K562 treated with DMSO at 1 percent for 12 hours (cell line): Measurements from ENCODE around the gene LIM2. TPM values are rescaled to one million over a fixed set of nuclear protein-coding genes. Genes with fewer than 3 reads are reported as not detected.

Source experiments
- total RNA-seq: library from RNA; unstranded; fragments of 300-600 nt; gene quantifications from 2 replicates; pipeline ENCODE4 v1.2.3, GENCODE V29; 2022; ENCODE audit not compliant: insufficient read depth

LIM2 gene
- not detected in 2 replicates for total RNA-seq

DNA sequence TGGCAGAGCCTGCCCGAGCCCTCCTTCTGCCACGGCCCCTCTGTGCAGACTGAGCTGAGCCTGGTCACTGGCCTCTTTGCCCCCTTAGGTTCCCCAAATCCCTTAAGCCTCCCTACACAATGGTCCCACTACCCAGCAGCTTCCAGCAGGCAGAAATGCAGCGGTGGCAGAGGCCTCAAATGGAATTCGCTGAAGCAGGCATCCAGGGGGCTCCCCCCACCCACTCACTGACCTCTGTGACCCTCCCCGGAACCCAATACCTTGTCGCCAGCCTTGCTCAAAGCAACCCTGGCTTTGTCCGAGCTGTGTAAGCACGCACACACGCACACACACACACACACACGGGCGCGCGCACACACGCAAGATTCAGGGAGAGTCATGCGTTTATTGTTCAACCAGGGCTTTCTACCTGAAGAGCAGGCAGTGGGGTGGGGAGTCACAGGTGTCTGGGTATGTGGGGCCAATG lies at the start of gene LIM2:
LIM2 (minus strand) TSS at position 51 of the 466 bp plus-strand sequence. CDS start 531 bp downstream, outside the sequence.

GRCh38 chr19:51417107-51417809 lies 29.5 kb upstream of the LIM2 start, which contains the start of gene SIGLEC10:
Gene SIGLEC10 (minus strand): TSS chr19:51417642. CDS start chr19:51417581, 61 bp downstream.

GRCh38 chr19:51372649-51373504 lies 14.9 kb downstream of the LIM2 start, which contains the start of gene NKG7:
Gene NKG7 (minus strand): TSS chr19:51372654. CDS start chr19:51372535, 119 bp downstream.

DNA sequence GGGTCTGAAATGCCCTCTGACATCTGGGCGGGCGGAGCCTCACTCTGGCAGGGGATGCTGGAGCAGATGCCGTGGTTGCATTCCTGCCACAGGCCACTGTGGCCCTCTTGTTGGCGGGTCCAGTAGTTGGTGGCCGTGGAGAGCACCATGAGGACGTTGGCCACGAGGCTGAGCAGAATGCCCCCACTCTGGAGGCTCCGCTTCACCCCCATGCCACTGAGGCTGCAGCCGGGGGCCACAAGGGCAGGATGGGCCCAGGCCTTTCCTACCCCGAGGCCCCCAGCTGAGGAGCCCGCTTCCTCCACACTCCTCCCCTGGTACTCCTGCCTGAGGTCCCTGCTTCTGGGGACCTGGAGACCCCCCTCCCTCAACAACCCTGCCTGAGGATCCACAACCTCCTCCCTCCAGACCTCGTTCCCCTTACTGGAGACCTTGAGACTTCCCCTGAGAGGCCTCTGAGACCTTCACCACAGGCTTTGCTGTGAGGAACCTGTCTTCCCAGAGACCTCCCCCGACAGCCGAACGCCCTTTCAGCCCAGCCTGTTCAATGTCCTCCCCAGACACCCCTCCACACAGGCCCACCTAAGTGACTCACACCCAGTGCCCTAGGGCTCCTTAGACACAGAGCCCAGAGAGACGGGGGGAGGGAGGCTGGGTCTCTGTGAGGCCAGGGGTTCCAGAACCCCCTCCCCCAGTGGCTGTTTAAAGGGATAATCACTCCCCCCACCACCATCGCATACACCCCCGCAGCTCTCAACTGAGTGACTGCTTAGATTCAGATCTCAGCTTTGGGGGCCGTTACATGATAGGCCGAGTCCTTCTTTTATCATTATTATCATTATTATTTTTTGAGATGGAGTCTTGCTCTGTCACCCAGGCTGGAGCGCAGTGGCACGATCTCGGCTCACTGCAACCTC lies 19.1 kb downstream of the LIM2 start, which contains the start of gene CLDND2:
CLDND2 (minus strand) TSS at position 638 of the 917 bp plus-strand sequence; CDS start at position 212, 426 bp downstream.

DNA sequence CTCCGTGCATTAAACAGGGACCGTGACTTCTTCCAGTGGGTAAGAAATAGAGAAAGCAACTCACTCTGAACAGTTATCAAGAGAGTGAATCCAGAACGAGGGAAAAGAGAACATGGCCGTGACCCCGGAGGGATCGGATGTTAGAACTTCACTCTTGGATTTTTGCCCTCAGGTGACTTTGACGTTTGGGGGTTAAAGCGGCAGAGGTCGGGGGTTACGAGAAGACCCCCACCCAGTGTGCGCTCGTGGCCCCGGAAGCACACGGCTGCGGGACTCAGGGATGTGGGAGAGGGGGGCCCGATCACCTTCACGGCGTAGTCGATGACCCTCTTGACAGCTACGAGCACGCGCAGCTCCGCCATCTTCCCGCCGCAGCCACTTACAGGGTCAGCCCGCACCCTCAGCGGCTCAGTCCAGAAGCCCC lies 21.8 kb downstream of the LIM2 start, which contains the start of gene ETFB:
ETFB (minus strand) TSS at position 424 of the 424 bp plus-strand sequence; CDS start at position 362, 62 bp downstream.

GRCh38 chr19:51341976-51342580 lies 45.7 kb downstream of the LIM2 start, which contains the start of gene VSIG10L:
Gene VSIG10L (minus strand): TSS chr19:51342139. CDS start chr19:51342124, 15 bp downstream.

Other genes with a start within 250 kb of the LIM2 start
- gene SIGLEC7, start 245.7 kb downstream of the LIM2 start, total RNA-seq, result not detected in 2 replicates
- 69.7 and 75.9 TPM in 2 replicates for gene CD33, start 162.9 kb downstream of the LIM2 start, total RNA-seq
- gene SIGLECL1, start 136.9 kb downstream of the LIM2 start, total RNA-seq, result not detected in 2 replicates
- not detected in 2 replicates for gene IGLON5, start 76.3 kb downstream of the LIM2 start, total RNA-seq
- 3.1 and 9.2 TPM in 2 replicates for gene VSIG10L, start 45.8 kb downstream of the LIM2 start, total RNA-seq
- 205 and 275 TPM in 2 replicates for gene ETFB, start 21.6 kb downstream of the LIM2 start, total RNA-seq
- not detected in 2 replicates for gene CLDND2, start 19.0 kb downstream of the LIM2 start, total RNA-seq
- not detected in 2 replicates for gene NKG7, start 15.3 kb downstream of the LIM2 start, total RNA-seq
- 1.2 and 4.2 TPM in 2 replicates for gene C19orf84, start 2.6 kb upstream of the LIM2 start, total RNA-seq
- gene SIGLEC10, start 29.7 kb upstream of the LIM2 start, total RNA-seq, result 0.77 TPM in 1 of 2 replicates, not detected in the other
- gene SIGLEC8, start 70.5 kb upstream of the LIM2 start, total RNA-seq, result 0.26 and 0.70 TPM in 2 replicates
- not detected in 2 replicates for gene CEACAM18, start 90.6 kb upstream of the LIM2 start, total RNA-seq
- 1.2 and 1.4 TPM in 2 replicates for gene SIGLEC12, start 113.8 kb upstream of the LIM2 start, total RNA-seq
- gene SIGLEC6, start 143.7 kb upstream of the LIM2 start, total RNA-seq, result 7.9 and 20.2 TPM in 2 replicates
- gene ZNF175, start 183.3 kb upstream of the LIM2 start, total RNA-seq, result 4.7 and 15.7 TPM in 2 replicates
- gene SIGLEC5, start 242.4 kb upstream of the LIM2 start, total RNA-seq, result 0.99 TPM in 1 of 2 replicates, not detected in the other